ENCODE data around the gene C1orf216.
"Not testable (repeated sequence)": the region's sequence is repeated elsewhere in the genome, so short reads cannot be mapped to it uniquely, and the experiment has no call there.

C1orf216 gene, protein sequence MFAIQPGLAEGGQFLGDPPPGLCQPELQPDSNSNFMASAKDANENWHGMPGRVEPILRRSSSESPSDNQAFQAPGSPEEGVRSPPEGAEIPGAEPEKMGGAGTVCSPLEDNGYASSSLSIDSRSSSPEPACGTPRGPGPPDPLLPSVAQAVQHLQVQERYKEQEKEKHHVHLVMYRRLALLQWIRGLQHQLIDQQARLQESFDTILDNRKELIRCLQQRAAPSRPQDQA

DNA sequence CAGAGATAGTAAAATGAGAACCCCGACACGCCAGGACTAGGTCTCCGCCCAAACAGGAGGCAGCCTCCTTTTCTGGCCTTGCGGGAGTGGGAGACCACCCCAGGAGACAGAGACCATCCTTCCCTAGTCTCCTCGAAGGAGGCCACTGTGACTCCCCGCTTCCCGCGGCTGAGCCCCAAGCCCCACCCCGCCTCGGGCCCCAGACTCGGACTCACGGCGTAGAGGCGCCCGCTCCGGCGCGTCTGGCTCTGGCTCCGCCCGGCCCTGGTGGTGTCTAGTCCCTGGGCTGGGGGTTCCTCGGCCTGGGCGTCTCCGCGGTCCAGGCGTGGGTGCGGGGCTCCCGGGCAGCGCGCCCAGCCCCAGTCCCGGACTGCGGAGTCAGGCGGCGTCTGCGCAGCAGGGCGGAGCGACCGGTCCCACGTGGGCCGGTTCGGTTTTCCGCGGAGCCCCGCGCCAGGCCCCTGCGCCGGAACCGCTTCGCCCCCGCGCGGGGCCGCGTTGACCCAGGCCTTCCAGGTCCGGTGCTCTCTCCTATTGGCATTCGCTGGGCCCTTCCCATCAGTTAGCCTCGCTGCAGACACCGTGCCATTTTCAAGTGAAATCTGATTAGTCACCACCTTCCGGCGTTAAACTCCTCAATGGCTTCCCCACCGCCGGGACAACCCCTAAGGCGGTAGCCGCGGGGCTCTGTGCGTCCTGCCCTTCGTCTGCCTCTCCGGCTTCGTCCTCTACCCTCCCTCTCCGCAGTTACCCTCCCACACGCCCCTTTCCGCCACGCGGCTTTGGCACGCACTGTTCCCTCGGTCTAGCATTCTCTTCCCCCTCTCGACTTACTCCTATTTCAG lies at the start of gene C1orf216:
C1orf216 (minus strand) TSS at position 393 of the 845 bp plus-strand sequence. CDS start 2,563 bp downstream, outside the sequence.
- DNase-seq (ENCODE audit: low read depth, low spot score) = no peak
- peak within 1 kb of the TSS; percentile 55 for H3K27ac ChIP-seq

DNA sequence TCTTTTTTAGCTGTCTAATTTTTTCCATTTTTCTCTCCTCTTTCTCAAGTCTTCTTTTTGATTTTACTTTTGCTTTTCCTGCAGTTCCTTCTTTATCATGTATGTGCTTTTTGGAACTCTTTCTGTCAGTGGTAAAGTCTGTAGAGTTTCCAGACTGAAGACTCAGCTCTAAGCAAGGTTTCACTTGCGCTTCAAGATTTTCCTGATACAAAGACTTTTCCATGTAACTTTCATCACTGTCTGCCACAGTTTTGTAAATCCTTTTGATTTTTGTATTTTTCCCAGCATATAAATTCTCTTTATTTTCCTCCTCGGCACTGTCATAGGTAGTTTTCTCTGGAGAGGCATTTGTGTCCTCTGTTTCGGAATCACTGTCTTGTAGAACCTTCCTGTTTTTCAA lies 45.6 kb upstream of the C1orf216 start:
- DNase-seq (ENCODE audit: low read depth, low spot score) = no peak
- H3K27ac ChIP-seq = no peak overlapping the region

DNA sequence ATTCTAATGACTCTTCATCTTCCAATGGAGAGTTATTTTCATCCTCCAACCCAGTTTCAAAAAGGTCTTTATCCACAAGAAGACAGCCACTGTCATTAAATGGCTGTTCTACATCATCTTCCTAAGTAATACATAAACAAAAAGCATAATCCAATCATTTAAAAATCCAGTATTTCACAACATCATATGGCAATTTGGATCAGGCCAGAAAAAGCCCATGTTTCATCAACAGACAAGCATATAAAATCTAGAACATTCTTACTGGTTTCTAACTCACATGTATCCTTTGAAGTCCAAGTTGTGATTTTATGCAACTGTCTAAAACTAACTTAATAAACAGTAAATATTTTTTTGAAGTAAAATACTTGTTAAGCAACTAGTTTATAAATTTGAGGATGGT lies 44.5 kb upstream of the C1orf216 start:
- no peak overlapping the region for H3K27ac ChIP-seq
- DNase-seq (ENCODE audit: low read depth, low spot score) = no peak

DNA sequence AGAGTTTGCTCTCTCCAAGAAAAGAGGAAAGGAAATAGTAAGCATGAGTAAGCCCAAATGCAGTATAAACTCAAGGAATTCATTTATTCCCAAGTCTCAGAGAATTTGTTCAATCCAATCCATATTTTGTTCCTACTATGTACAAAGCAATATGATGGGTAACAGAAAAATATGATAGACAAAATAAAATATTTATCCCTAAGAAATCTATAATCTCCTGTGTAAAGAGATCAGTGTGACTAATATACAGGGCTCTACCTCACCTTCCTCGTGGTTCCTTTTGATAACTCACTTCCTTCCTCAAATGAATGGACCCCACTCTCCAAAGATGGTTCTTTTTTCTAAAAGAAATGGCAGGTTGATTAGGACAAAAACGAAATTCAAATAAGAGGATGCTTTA lies 43.5 kb upstream of the C1orf216 start:
- no peak for DNase-seq (ENCODE audit: low read depth, low spot score)
- no peak overlapping the region for H3K27ac ChIP-seq

DNA sequence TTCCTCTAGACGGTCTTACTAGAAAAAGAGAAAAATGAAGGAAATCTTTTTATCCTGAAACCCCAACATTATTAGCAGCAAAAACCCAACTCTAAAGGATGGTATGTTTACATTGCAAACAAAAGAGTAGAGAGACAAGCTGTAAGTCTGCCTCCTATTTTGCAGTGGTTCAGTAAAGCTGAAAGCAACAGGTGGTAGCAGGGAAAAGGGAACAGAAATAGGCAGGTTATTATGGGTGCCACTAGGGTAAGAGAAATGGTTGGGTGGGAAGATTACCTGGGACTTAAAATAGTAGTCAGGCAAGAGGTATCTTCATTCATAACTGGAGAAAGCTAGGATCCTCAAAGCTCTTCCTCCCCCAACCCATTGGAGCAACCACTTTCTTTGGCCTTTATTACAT lies 37.4 kb upstream of the C1orf216 start:
- H3K27ac ChIP-seq = no peak overlapping the region
- no peak for DNase-seq (ENCODE audit: low read depth, low spot score)

DNA sequence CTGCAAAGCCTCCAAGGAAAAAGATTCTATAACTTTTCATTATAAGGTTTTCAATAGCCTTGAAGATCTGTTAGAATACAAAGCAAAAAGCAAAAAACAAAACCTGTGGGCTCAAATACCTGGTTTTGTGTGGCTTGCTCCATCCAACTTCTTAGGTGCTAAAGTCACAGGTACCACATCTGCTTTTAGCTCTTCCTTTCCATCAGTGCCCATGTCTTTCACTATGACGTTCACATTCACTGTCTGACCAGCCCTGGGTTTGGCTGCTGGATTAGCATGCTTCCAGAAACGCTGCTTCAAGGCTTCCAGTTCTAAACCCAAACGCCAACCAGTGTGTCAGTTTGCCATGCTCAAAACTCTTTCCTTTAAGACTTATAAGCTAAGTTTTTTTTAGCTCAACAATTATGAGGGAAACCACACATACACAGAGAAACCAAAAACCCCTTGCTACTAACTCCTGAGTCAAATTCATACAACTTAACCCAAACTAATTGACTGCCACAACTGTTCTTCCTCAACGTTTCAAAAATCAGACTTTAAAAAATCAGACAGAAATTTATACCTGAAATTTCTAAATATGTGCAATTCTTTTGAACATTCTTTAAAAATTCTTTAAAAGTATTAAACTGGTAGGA lies 35.1 kb upstream of the C1orf216 start:
- DNase-seq (ENCODE audit: low read depth, low spot score) = no peak
- no peak overlapping the region for H3K27ac ChIP-seq

DNA sequence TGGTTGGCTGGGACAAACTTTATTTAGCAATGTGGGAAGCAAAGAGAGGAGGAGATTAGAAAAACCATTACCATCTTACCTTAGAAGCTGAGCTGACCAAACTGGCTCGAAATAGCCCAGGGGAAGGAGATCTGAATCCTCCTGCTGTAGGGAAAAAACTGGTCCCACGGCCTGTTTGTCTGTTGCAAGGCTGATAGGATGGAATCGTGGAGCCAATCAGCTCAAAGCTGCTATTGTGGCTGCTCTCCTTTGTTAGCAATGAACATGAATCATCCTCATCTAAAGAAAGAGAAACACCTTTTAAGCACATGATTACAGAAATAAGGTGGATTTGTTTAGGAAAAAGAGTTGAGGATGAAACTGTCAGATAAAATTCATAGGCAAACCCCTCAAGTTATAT lies 29.6 kb upstream of the C1orf216 start:
- no peak overlapping the region for H3K27ac ChIP-seq
- DNase-seq (ENCODE audit: low read depth, low spot score) = peak; percentile 68

DNA sequence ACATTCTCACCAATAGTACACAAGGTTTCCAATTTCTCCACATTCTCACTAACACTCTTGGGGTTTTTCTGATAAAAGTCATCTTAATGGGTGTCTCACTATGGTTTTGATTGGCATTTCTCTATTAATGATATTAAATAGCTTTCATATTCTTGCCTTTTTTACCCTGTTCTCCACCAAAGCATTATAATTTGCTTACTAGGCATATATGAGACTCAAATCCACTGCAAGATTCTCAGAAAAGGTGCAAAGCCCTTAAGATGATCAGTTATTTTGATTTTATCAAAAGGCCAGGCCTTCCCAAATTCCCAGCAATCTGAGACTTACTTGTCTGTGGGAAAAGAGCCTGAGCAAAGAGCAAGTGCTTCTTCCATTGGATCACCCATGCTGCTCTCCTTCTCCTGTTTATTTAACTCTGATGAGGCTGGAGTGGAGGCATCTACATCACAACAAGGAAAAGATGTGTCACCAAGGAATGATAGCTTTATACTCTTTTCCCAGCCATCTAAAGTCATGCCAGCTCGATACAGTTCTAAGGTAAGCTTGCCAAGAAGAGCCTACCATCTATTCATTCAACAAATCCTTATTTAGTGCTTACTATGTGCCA lies 26.5 kb upstream of the C1orf216 start:
- H3K27ac ChIP-seq = no peak overlapping the region
- DNase-seq (ENCODE audit: low read depth, low spot score) = no peak

DNA sequence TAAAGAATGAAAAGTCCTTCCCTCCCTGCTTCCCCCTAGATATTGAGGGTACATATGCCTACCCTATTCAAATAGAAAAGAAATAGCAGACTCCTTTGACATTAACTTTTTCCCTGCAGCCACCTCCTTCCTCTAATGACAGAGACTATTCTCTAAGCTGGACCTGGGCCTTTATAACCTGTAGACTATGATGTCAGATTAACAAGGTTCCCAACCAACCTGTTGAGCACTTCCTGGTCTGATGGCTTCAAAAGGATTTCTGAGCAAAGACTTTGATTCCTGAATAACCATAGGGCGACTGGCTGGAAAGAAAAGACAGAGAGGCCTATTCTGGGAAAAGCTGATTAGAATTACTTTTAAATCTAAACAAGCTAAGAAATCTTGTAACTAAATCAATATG lies 18.4 kb upstream of the C1orf216 start:
- DNase-seq (ENCODE audit: low read depth, low spot score) = no peak
- H3K27ac ChIP-seq = no peak overlapping the region

DNA sequence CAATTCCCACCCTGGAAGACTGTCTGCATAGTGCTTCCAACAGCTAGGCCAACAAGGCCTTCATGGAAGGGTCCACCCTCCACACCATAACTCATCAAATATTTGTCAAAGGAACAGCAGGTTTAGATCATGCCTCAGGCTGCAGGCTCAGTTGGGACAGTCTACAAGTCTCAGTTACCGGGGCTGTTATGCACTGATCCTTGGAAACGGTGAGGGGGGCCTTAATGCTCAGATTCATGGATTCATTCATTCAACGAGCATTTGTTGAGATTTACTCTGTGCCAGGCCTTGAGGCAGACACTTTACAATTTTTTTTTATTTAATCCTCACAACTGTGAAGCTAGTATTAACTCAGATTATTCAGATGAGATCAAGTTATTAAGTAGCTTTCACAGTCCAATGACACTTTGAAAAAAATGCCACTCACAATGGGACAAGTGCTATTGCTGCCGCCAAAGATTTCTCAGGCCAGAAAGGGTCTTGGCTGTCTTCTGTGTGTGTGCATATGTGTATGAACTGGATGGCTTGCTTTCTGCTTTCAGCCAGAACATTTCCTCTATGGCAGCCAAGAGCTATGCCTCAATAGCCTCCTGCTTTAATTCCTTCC lies 8.9 kb upstream of the C1orf216 start:
- no peak for DNase-seq (ENCODE audit: low read depth, low spot score)
- no peak overlapping the region for H3K27ac ChIP-seq

DNA sequence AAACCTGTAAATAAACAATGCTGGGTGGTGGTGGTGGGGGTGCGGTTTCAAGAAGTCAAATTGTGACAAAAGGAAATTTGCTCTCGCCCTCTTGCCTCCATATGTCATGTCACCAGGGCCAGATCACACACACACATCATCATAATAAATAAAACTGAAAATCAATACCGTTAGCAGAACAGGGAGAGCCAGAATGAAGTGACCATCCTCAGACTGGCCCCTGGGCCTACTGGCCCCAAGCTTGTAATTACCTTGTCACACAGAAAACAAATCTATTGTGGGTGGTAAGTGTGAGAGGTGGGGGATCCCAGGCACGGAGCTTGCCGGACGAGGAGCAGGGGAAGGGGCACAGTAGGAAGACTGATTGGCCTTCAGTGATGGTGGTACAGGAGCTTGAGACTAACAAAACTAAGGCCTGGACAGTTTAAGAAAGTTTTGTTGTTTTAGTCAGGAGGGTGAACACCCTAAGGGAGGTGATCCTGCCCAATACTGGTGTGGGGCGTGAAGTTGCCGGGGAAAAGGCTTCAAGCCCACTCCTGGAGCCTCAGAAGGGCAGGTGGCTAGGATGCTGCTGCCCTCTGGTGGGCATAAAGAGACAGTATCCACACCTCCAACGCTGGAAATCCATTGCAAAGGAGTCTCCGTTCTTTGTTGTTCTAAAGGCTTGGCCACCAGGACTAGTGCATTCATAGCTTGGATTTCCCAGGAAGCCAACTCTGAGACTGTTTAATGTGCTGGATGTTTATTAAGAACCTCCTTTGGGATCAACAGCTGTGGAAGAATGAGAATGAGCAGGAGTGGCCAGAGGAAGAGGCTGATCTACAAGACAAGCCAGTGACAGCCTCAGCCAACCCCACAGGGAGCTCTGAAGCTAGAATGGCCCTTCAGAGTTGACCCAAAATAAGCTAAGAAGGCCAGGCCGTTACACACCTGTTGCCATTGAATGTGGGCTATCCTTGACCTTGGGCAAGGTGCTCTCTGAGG lies 8.1 kb upstream of the C1orf216 start:
- H3K27ac ChIP-seq = no peak overlapping the region
- no peak for DNase-seq (ENCODE audit: low read depth, low spot score)

DNA sequence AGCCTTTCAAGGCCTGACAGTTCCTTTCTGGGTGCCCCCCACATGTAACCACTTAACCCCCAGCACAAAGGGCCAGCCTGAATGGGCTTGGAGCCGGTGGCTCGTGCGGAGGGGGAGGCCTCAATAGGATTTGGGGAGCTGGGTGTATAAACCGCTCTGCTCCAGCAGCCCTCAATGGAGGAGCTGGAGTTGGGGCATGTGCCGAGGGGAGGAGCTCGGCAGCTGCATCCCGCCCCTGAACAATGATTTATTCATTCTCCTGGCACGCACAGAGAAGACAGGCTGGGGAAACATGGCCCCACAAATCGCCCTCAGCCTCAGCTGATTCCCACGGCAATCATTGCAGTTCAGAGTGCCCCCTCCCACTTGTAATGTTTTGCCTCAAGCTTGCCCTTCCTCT lies 6.9 kb upstream of the C1orf216 start:
- no peak overlapping the region for H3K27ac ChIP-seq
- no peak for DNase-seq (ENCODE audit: low read depth, low spot score)

DNA sequence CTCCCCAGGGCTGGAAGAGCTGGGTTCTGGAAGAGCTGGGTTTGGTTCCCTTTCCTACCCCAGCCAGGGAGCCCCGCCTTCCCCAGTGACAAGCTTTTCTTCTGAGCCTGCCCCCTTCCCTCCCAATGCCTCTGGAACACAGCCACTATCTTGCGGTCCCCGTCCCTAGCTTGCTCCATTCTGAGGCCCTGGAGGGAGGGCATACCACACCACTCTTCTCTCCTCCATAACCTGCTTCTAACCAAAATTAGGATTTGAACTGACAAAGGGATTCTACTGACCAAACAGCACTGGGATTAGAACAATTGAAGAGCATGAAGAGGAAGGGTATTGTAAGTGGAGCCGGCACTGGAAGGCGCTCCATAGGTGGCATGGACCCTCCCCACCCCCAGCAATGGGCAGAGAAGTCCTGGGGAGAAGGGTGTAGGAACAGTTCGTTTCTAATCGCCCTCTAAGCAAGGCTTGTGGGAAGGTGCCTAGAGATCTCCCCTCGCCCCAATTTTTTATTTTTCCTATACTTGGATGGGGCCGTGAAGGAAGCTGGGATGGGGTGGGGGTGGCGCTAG lies 690 bp downstream of the C1orf216 start:
- no peak for DNase-seq (ENCODE audit: low read depth, low spot score)
- peak overlapping the region; percentile 55 for H3K27ac ChIP-seq

DNA sequence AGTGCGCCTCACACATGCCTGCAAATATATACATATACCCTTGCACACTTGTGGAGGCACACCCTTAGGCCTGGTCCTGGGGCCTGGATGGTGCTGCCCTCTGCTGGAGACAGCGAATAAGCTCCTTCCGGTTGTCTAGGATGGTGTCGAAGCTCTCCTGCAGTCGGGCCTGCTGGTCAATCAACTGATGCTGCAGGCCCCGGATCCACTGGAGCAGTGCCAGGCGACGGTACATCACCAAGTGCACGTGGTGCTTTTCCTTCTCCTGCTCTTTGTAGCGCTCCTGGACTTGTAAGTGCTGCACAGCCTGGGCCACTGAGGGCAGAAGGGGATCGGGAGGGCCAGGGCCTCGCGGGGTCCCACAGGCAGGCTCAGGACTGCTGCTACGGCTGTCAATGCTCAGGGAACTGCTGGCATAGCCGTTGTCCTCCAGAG lies 3.1 kb downstream of the C1orf216 start:
- DNase-seq (ENCODE audit: low read depth, low spot score) = no peak
- H3K27ac ChIP-seq = no peak overlapping the region

DNA sequence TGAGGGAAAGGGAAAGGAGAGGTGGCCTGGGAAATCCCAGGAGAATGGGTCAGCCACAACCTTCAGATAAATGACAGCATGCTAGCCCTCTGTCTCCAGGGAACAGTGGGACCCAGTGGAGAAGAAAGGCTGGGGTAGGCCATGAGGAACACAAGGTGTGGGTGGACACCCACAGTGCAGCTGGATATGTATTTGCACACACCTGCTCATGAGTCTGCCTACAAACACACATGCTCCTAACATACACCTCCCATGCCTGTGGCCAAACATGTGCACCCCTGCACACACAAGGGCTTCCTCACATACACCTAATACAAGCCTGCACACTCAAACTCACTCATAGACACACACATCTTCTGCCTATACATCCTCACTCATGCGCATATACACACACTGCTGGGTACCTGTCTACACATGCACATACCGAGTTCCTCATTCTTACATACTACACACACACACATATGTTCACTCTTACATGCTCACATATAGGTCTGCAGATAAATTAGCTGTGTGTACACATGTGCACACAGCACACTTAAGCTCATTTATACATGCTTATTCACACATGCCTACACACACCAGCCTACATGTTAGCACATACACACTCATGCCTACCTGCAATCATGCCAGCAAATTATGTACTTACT lies 3.6 kb downstream of the C1orf216 start:
- no peak overlapping the region for H3K27ac ChIP-seq
- DNase-seq (ENCODE audit: low read depth, low spot score) = no peak

DNA sequence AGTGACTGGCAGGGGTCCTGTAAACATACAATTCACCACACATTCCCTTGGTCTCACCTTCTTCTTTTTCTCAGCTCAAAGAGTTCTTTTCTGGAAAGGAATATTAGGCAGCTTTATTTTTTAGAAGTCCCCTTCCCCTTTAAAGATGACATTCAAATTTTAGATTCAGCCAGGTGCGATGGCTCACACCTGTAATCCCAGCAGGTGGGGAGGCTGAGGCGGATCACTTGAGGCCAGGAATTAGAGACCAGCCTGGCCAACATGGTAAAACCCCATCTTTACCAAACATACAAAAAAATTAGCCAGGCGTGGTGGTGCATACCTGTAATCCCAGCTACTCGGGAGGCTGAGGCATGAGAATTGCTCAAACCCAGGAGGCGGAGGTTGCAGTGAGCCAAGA lies 7.6 kb downstream of the C1orf216 start:
- H3K27ac ChIP-seq; DNase-seq (ENCODE audit: low read depth, low spot score): not testable (repeated sequence)

DNA sequence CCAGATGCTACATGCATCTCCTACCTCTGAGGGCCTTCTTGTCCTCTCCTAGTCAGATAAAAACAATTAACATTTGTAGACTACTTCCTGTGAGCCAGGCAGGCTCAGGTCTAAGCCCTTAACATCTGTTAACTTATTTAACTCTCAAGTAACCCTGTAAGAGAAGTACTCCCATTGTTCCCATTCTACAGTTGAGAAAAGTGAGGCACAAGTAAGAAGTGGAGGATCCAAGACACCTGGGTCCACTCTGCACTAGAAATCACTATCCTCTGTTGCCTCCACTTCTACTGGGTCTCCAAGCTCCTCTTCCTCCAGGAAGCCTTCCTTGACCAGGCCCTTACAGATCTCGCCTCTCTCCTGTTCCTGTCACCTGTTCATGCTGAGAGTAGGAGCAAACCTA lies 9.7 kb downstream of the C1orf216 start:
- no peak overlapping the region for H3K27ac ChIP-seq
- DNase-seq (ENCODE audit: low read depth, low spot score) = no peak

DNA sequence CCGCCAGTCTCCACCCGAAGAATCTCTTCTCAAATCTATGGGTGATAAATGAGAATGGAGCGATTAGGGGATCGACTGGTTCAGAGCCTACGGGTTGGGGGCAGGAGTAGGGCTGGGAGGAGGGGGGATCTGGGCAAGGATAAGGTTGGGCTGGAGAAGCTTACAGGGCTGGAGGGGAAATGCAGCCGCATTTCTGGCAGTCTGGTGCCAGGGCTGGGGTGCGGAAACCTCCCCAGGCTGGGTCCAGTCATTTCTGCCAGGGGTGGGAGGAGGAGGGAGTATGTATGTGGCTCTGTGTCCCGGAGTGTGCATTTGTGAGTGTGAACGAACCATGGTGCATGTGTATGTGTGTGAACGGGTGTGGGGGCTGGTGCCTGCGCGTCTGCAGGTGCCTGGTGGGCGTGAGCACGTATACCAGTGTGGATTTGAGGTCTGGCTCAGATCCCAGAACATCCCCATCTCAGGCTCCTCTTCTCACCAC lies 10.2 kb downstream of the C1orf216 start:
- no peak overlapping the region for H3K27ac ChIP-seq
- no peak for DNase-seq (ENCODE audit: low read depth, low spot score)

Data from epithelial cell of prostate (primary cell).